ENCODE measurements around the gene EHHADH. TPM values are rescaled to one million over a fixed set of nuclear protein-coding genes. Genes with fewer than 3 reads are reported as not detected.

Gene EHHADH
- total RNA-seq, 1 experiment from 2014 or later, result not detected

GRCh38 chr3:185280572-185281365 lies 26.9 kb upstream of the EHHADH start:
- Histone ChIP-seq H3K9me3 (ENCODE audit: low read length) (no peaks in the 10 kb centered on the region), H3K27me3 (ENCODE audit: low read length) (no peaks in the 10 kb centered on the region), H3K79me2 (ENCODE audit: low read length) (no peaks in the 10 kb centered on the region), H3K9ac (ENCODE audit: low read length) (no peak overlapping the region), H4K20me1 (ENCODE audit: insufficient read depth, low read depth, low read length) (no peaks in the 10 kb centered on the region), H3K4me1 (ENCODE audit: low read length) (peaks cover 4% of the 10 kb centered on the region; the same call in 1 of the 2 replicates), H3K36me3 (ENCODE audit: insufficient read depth, low read length) (no peaks in the 10 kb centered on the region), H3K9me2 (replicated peaks; ENCODE audit: insufficient read depth, low read length) (no peaks in the 10 kb centered on the region), H2AFZ (ENCODE audit: low read length) (no peak overlapping the region), H3K4me3 (ENCODE audit: low read length) (no peak overlapping the region), H3K27ac (ENCODE audit: low read length) (no peak overlapping the region), H3K4me2 (ENCODE audit: low read depth, low read length, poor library complexity, severe bottlenecking) (no peak overlapping the region)
- peak; percentile 77 for DNase-seq

DNA sequence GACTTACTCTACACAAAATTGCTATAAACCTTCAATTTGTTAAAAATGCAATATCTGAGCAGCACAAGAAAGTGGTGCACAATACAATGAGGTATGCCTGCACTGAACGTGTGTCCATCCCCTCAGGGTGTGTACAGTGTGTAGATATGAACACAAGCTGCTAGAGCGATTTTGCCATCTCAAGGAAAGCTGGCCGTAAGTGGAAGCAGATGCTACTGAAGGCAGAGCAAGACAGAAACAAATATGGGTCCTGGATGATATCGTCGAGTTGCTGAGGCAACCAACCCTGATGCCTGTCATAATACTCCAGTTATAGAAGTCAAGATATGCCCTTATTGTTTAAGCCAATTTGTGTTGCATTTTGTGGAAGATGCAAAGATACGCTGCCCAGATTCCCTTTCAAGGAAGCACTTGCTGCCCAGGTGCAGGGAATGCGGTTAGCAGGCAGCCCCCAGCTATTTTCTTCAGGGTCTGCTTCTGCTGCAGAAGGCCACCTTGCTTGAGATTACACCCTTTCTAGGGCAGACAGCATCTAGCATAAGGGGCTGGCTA lies 25.8 kb upstream of the EHHADH start:
- no peaks in the 10 kb centered on the region for H3K36me3 ChIP-seq (ENCODE audit: insufficient read depth, low read length)
- no peaks in the 10 kb centered on the region for H3K79me2 ChIP-seq (ENCODE audit: low read length)
- no peaks in the 10 kb centered on the region for H3K27me3 ChIP-seq (ENCODE audit: low read length)
- H3K9ac ChIP-seq (ENCODE audit: low read length), result no peak overlapping the region
- H3K9me3 ChIP-seq (ENCODE audit: low read length), result no peaks in the 10 kb centered on the region
- DNase-seq, result no peak
- H4K20me1 ChIP-seq (ENCODE audit: insufficient read depth, low read depth, low read length), result no peaks in the 10 kb centered on the region
- H2AFZ ChIP-seq (ENCODE audit: low read length), result no peak overlapping the region
- H3K9me2 ChIP-seq (replicated peaks; ENCODE audit: insufficient read depth, low read length), result no peaks in the 10 kb centered on the region
- peaks cover 4% of the 10 kb centered on the region; the same call in 1 of the 2 replicates for H3K4me1 ChIP-seq (ENCODE audit: low read length)
- no peak overlapping the region for H3K4me3 ChIP-seq (ENCODE audit: low read length)
- no peak overlapping the region for H3K4me2 ChIP-seq (ENCODE audit: low read depth, low read length, poor library complexity, severe bottlenecking)
- H3K27ac ChIP-seq (ENCODE audit: low read length), result no peak overlapping the region

GRCh38 chr3:185276415-185276814 lies 22.6 kb upstream of the EHHADH start:
- Histone ChIP-seq H2AFZ (ENCODE audit: low read length) (no peak overlapping the region), H3K4me2 (ENCODE audit: low read depth, low read length, poor library complexity, severe bottlenecking) (no peak overlapping the region), H4K20me1 (ENCODE audit: insufficient read depth, low read depth, low read length) (no peaks in the 10 kb centered on the region), H3K9ac (ENCODE audit: low read length) (no peak overlapping the region), H3K9me3 (ENCODE audit: low read length) (no peaks in the 10 kb centered on the region), H3K79me2 (ENCODE audit: low read length) (no peaks in the 10 kb centered on the region), H3K4me1 (ENCODE audit: low read length) (peaks cover 4% of the 10 kb centered on the region; the same call in 1 of the 2 replicates), H3K9me2 (replicated peaks; ENCODE audit: insufficient read depth, low read length) (no peaks in the 10 kb centered on the region), H3K27ac (ENCODE audit: low read length) (no peak overlapping the region), H3K36me3 (ENCODE audit: insufficient read depth, low read length) (no peaks in the 10 kb centered on the region), H3K27me3 (ENCODE audit: low read length) (no peaks in the 10 kb centered on the region), H3K4me3 (ENCODE audit: low read length) (no peak overlapping the region)
- no peak for DNase-seq

GRCh38 chr3:185272033-185272432 lies 18.2 kb upstream of the EHHADH start:
- H3K36me3 ChIP-seq (ENCODE audit: insufficient read depth, low read length), result no peaks in the 10 kb centered on the region
- H2AFZ ChIP-seq (ENCODE audit: low read length), result no peak overlapping the region
- H3K27ac ChIP-seq (ENCODE audit: low read length), result no peak overlapping the region
- no peak overlapping the region for H3K4me3 ChIP-seq (ENCODE audit: low read length)
- H3K4me1 ChIP-seq (ENCODE audit: low read length), result no peaks in the 10 kb centered on the region
- DNase-seq, result no peak
- no peaks in the 10 kb centered on the region for H3K9me3 ChIP-seq (ENCODE audit: low read length)
- H3K4me2 ChIP-seq (ENCODE audit: low read depth, low read length, poor library complexity, severe bottlenecking), result no peak overlapping the region
- no peaks in the 10 kb centered on the region for H4K20me1 ChIP-seq (ENCODE audit: insufficient read depth, low read depth, low read length)
- H3K79me2 ChIP-seq (ENCODE audit: low read length), result no peaks in the 10 kb centered on the region
- H3K27me3 ChIP-seq (ENCODE audit: low read length), result no peaks in the 10 kb centered on the region
- H3K9ac ChIP-seq (ENCODE audit: low read length), result no peak overlapping the region
- H3K9me2 ChIP-seq (replicated peaks; ENCODE audit: insufficient read depth, low read length), result no peaks in the 10 kb centered on the region

GRCh38 chr3:185270956-185271332 lies 17.1 kb upstream of the EHHADH start:
- no peak overlapping the region for H3K4me3 ChIP-seq (ENCODE audit: low read length)
- no peak overlapping the region for H3K4me2 ChIP-seq (ENCODE audit: low read depth, low read length, poor library complexity, severe bottlenecking)
- H3K36me3 ChIP-seq (ENCODE audit: insufficient read depth, low read length), result no peaks in the 10 kb centered on the region
- H3K27ac ChIP-seq (ENCODE audit: low read length), result no peak overlapping the region
- H3K79me2 ChIP-seq (ENCODE audit: low read length), result no peaks in the 10 kb centered on the region
- no peak for DNase-seq
- H3K9me2 ChIP-seq (replicated peaks; ENCODE audit: insufficient read depth, low read length), result no peaks in the 10 kb centered on the region
- no peak overlapping the region for H2AFZ ChIP-seq (ENCODE audit: low read length)
- no peaks in the 10 kb centered on the region for H3K4me1 ChIP-seq (ENCODE audit: low read length)
- H3K9me3 ChIP-seq (ENCODE audit: low read length), result no peaks in the 10 kb centered on the region
- no peaks in the 10 kb centered on the region for H4K20me1 ChIP-seq (ENCODE audit: insufficient read depth, low read depth, low read length)
- H3K9ac ChIP-seq (ENCODE audit: low read length), result no peak overlapping the region
- no peaks in the 10 kb centered on the region for H3K27me3 ChIP-seq (ENCODE audit: low read length)

DNA sequence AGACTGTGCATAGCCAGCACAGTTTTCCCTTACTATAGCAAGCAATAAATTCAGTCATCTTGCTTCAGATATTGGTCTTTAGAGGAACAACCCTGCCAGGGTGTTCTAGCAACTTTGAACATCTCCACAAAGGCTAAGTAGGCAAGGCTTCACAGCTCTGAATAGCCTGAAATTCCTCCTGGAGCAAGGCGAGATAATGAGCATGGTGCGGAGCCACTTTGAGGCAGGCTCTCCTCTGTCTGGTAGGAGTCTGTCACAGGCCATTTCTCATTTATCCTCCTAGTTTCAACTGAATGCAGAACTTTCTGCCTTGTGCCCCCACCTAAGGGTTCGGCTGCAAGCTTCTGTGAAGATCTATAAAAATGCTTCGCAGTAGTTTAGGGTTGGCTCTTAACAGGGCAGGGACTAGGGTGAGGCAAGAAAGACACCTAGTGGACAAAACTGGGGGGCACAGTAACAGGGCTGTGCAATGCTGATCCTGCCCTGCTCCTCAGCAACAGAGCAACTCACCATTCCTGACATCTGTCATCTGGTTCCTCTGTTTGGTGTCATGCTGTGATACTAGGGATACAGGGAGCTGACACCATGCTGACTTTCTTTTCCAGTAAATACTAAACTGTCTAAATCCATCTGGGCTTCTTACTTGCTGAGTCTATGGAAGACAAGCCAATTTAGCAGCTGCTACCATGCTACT lies 16.6 kb upstream of the EHHADH start:
- Histone ChIP-seq H3K4me2 (ENCODE audit: low read depth, low read length, poor library complexity, severe bottlenecking) (no peak overlapping the region), H2AFZ (ENCODE audit: low read length) (no peak overlapping the region)

GRCh38 chr3:185268194-185268962 lies 14.5 kb upstream of the EHHADH start:
- no peak overlapping the region for H3K9ac ChIP-seq (ENCODE audit: low read length)

More for the DNA sequence above, 16.6 kb upstream of the EHHADH start:
- H3K9me3 ChIP-seq (ENCODE audit: low read length), result no peaks in the 10 kb centered on the region
- no peak overlapping the region for H3K9ac ChIP-seq (ENCODE audit: low read length)
- no peaks in the 10 kb centered on the region for H3K79me2 ChIP-seq (ENCODE audit: low read length)
- H3K36me3 ChIP-seq (ENCODE audit: insufficient read depth, low read length), result no peaks in the 10 kb centered on the region
- H3K9me2 ChIP-seq (replicated peaks; ENCODE audit: insufficient read depth, low read length), result no peaks in the 10 kb centered on the region
- no peak overlapping the region for H3K4me3 ChIP-seq (ENCODE audit: low read length)
- no peaks in the 10 kb centered on the region for H4K20me1 ChIP-seq (ENCODE audit: insufficient read depth, low read depth, low read length)
- H3K27ac ChIP-seq (ENCODE audit: low read length), result no peak overlapping the region
- H3K4me1 ChIP-seq (ENCODE audit: low read length), result no peaks in the 10 kb centered on the region
- no peaks in the 10 kb centered on the region for H3K27me3 ChIP-seq (ENCODE audit: low read length)
- DNase-seq, result peak; percentile 67

DNA sequence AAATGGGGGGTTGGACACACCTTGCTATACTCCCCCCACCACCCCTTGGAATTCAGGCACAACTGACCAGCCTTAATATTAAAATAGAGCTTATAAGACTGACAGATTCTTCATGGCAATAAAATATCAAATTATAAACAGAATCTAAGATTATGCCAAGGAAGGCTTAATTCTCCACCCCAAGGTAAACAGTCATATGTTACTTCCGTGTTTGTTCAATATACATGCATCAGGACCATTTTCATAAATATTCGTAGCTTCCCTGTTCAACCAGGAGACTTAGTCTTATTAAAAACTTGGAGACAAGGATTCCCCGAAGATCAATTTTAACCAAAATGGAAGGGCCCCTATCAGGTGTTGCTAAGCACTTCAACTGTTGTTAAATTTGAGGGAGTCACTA lies 13.3 kb upstream of the EHHADH start:
- H2AFZ ChIP-seq (ENCODE audit: low read length), result no peak overlapping the region

More at GRCh38 chr3:185268194-185268962, 14.5 kb upstream of the EHHADH start:
- Histone ChIP-seq H3K36me3 (ENCODE audit: insufficient read depth, low read length) (no peaks in the 10 kb centered on the region), H3K79me2 (ENCODE audit: low read length) (no peaks in the 10 kb centered on the region), H3K27me3 (ENCODE audit: low read length) (no peaks in the 10 kb centered on the region), H3K4me1 (ENCODE audit: low read length) (no peaks in the 10 kb centered on the region), H3K4me3 (ENCODE audit: low read length) (no peak overlapping the region), H3K9me2 (replicated peaks; ENCODE audit: insufficient read depth, low read length) (no peaks in the 10 kb centered on the region), H3K4me2 (ENCODE audit: low read depth, low read length, poor library complexity, severe bottlenecking) (no peak overlapping the region), H3K9me3 (ENCODE audit: low read length) (no peaks in the 10 kb centered on the region), H3K27ac (ENCODE audit: low read length) (no peak overlapping the region), H2AFZ (ENCODE audit: low read length) (no peak overlapping the region), H4K20me1 (ENCODE audit: insufficient read depth, low read depth, low read length) (no peaks in the 10 kb centered on the region)
- no peak for DNase-seq

More for the DNA sequence above, 13.3 kb upstream of the EHHADH start:
- Histone ChIP-seq H3K9me3 (ENCODE audit: low read length) (no peaks in the 10 kb centered on the region), H3K27me3 (ENCODE audit: low read length) (no peaks in the 10 kb centered on the region), H3K4me2 (ENCODE audit: low read depth, low read length, poor library complexity, severe bottlenecking) (no peak overlapping the region), H3K9me2 (replicated peaks; ENCODE audit: insufficient read depth, low read length) (no peaks in the 10 kb centered on the region), H3K36me3 (ENCODE audit: insufficient read depth, low read length) (no peaks in the 10 kb centered on the region), H4K20me1 (ENCODE audit: insufficient read depth, low read depth, low read length) (no peaks in the 10 kb centered on the region), H3K4me1 (ENCODE audit: low read length) (no peaks in the 10 kb centered on the region), H3K9ac (ENCODE audit: low read length) (no peak overlapping the region), H3K4me3 (ENCODE audit: low read length) (no peak overlapping the region), H3K79me2 (ENCODE audit: low read length) (no peaks in the 10 kb centered on the region), H3K27ac (ENCODE audit: low read length) (no peak overlapping the region)
- no peak for DNase-seq
